Middle frontal gyrus (tissue), 1 donor: ENCODE data around the gene SELENON.

ENCODE experiments used
- DNase-seq: peaks from one replicate; pipeline ENCODE4 v3.0.0-alpha.2; 2015; ENCODE audit warnings: low spot score; ENCODE audit errors: extremely low spot score

SELENON gene

DNA sequence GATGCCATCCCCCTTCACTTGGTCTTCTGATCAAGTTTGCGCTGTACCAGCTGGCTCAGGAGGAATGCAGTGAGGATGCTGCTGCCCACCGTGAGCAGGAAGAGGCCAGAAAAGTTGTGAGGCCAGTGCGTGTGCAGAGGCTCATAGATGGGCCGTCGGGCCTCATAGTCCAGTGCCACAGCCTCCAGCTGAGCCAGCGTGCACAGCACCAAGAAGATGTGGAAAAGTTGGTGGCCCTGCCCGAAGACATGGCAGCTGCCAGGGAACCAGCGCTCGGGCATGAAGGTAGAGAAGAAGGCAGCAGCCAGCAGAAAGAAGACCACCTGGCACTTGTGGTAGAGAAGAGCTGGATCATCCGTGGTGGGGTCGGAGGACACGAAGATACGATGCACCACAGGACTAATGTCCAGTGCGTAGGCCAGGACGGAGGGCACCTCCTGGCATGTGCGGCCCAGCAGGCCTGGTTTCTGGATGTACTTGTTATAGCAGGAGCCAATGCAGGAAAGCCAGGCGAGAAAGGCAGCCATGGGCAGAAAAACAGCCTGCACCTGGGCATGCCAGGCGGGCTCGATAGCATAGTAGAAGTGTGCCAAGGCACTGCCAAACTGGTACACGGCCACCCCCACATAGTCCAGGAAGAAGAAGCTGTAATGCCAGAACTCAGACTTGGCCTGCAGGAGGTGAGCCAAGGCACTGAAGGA is 62.9 kb downstream of the SELENON start:
- DNase-seq = no peak

DNA sequence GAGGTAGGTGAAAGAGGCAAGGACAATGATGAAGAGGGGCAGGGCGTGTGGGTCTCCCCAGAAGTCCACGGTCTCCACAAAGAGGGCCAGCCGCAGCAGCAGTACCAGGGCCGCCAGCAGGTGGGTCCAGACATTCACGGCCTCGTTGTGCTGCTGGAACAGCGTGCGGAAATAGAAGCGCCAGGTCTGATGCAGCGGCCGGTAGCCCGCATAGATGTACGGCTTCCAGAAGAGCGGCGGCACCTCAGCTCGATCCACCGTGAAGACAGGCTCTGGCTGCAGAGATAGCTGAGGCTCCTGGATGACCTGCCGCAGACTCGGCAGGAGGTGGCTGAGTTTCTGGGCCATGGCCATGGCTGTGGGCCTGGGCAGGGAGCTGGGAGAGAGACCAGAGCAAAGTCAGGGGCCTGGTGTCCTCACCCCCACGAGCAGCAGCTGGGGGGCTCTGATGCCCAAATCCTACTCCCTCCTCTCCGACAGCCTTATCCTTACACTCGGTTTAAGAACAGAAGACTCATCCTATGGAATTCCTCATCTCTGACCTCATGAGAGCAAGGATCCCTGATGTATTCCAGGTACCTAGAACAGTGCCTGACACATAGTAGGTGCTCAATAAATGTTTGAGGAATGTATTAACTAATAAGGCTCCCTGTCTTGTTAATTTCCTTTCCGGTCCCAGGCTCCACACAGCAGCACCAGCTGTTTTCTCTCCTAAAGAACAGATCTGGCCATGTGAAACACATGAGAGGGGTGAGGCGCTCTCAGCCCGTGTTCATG is 63.7 kb downstream of the SELENON start:
- DNase-seq = no peak

DNA sequence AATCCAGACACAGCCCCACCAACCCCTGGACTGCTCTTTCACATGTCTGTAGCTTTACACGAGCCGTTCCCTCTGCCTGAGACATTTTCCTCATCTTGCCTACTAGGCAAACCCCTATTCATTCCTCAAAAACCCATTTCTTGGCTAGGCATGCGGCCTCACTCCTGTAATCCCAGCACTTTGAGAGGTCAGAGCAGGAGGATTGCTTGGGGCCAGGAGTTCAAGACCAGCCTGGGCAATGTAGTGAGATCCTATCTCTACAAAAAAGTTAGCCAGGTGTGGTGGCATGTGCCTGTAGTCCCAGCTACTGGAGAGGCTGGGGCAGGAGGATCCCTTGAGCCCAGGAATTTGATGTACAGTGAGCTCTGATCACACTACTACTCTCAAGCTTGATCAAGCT is 64.4 kb downstream of the SELENON start:
- DNase-seq = no peak

DNA sequence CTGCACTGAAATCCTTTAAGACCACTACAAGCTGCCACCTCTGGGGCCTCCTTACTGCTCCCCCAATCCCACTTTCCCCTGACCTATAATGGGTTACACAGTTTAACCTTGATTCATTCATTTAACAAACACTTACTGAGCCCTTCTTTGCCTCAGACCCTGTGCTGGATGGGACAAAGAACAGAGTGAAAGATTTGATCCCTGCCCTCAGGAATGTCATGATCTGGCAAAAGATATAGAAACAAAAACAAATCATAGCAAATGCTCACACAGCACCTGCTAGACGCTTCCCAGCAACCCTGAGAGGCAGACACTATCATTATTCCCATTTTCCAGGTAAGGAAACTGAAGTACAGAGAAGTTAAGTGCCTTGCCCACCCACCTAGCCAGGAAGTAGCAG is 66.3 kb downstream of the SELENON start:
- no peak for DNase-seq

DNA sequence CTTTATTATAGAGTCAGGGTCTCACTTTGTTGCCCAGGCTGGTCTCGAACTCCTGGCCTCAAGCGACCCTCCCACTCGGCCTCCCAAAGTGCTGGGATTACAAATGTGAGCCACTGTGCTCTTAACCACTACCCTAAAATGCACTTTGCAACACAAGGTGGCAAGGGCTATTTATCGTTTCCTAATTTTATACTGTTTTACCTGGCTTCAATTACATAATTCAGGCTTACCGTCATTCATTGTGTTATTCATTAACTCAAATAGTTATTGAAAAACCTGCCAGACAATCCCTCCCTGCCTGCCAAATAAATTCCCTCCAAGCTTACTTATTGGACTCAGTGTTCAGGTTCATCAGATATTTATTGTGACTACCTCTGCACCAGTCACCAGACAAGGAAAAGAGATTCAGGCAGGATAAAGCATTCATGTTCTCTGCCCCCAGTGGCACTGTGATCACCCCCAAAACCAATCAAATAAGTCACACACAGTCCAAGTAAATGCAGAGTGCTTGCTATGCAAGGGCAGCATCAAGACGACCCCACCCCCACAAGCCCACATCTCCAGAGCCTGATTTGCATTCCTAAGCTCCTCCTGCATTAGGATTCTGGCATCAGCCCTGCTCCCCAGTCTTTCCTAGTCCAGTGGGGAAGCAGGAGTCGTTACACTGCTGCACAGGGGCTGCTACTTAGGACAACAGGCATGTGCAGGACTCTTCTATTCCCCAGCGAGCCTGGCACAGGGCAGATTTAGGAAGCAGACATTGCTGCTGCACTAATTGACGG is 67.4 kb downstream of the SELENON start:
- DNase-seq = no peak
